SK-N-SH (cell line): ENCODE data around the gene MUC16.

ENCODE experiments used
- EP300 ChIP-seq, 2 experiments: IDR thresholded peaks; 2 replicates each; pipeline versions ENCODE4 v1.4.0 to v1.6.1; 2012; ENCODE audit warnings: borderline replicate concordance in 1 of 2, low read depth in 1 of 2, low read length in 1 of 2
- TAF1 ChIP-seq: IDR thresholded peaks from 2 replicates; pipeline ENCODE4 v1.6.1; 2012; ENCODE audit warnings: low read depth, mild to moderate bottlenecking, low read length, moderate library complexity, borderline replicate concordance
- TF ChIP-seq, protein P1 (sequence below): IDR thresholded peaks from 2 replicates; pipeline ENCODE4 v1.4.0; 2012; ENCODE audit warnings: low read depth

DNA sequence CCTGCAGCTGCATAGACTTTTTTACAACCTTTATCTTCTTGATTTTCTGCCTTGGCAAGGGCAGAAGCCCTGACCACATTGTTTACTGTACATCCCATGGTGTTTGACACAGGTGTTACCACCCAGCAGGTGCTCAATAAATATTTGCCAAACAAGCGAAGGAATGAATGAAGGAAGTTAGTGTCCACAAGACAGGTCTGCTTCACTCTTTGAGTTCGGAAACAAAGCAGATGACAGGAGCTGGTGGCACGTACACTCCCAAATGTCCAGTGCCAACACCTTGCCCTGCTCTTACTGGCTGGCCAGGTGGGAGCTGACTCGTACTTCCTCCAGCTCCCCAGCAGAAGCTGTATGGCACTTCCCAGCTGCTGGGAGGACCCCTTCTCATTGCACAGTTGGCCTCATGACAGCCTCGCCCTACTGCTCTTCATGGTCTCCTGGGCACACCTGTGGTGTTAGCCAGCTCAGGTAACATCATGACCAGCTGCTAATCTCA, 22.0 kb upstream of the MUC16 start:
- TF ChIP-seq TAF1 (no peak), EP300 (IDR thresholded peaks at IDR 0.05; ENCODE audit: borderline replicate concordance in 1 of 2, low read depth in 1 of 2, low read length in 1 of 2) (no peak)
- TF ChIP-seq, protein P1, sequence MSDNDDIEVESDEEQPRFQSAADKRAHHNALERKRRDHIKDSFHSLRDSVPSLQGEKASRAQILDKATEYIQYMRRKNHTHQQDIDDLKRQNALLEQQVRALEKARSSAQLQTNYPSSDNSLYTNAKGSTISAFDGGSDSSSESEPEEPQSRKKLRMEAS, result no peak
